OCI-LY1 (cell line): ENCODE measurements around the gene GALNT16.

Experiments used
- H2AFZ ChIP-seq: fragments of 200-600 bp; sonication (generic), shearing (Covaris generic); 2 replicates; pipeline ENCODE4 v1.6.0; 2014; ENCODE audit warnings: antibody characterized with exemption, mild to moderate bottlenecking, low read length
- H3F3A ChIP-seq: fragments of 200-600 bp; sonication (generic), shearing (Covaris generic); 2 replicates; pipeline ENCODE4 v1.6.0; 2014; ENCODE audit warnings: mild to moderate bottlenecking, antibody characterized with exemption, low read length, moderate library complexity; ENCODE audit not compliant: insufficient read depth
- H3K27ac ChIP-seq: fragments of 200-600 bp; sonication (generic); 2 replicates; pipeline ENCODE4 v1.5.1; 2014; ENCODE audit warnings: low read length, mixed run types, mild to moderate bottlenecking, low read depth; ENCODE audit not compliant: poor library complexity, severe bottlenecking
- H3K27me3 ChIP-seq: fragments of 200-600 bp; sonication (generic); 2 replicates; pipeline ENCODE4 v1.6.0; 2014; ENCODE audit warnings: antibody characterized with exemption, mild to moderate bottlenecking, low read length, moderate library complexity; ENCODE audit not compliant: insufficient read depth
- H3K36me3 ChIP-seq: fragments of 200-600 bp; sonication (generic); 2 replicates; pipeline ENCODE4 v1.6.1; 2014; ENCODE audit warnings: mild to moderate bottlenecking, antibody characterized with exemption, low read length, moderate library complexity, mixed read lengths; ENCODE audit not compliant: insufficient read depth
- H3K4me1 ChIP-seq: fragments of 200-600 bp; sonication (generic); 2 replicates; pipeline ENCODE4 v1.5.1; 2014; ENCODE audit warnings: mild to moderate bottlenecking, low read length, moderate library complexity; ENCODE audit not compliant: insufficient read depth, severe bottlenecking
- H3K4me2 ChIP-seq: fragments of 200-600 bp; sonication (generic), shearing (Covaris generic); 2 replicates; pipeline ENCODE4 v1.6.1; 2014; ENCODE audit warnings: low read length
- H3K4me3 ChIP-seq: fragments of 200-600 bp; sonication (generic); 2 replicates; pipeline ENCODE4 v1.5.1; 2014; ENCODE audit warnings: low read length, low read depth, mild to moderate bottlenecking, mixed read lengths; ENCODE audit not compliant: poor library complexity, severe bottlenecking
- H3K79me2 ChIP-seq: fragments of 200-600 bp; shearing (Covaris generic); 2 replicates; pipeline ENCODE4 v1.6.1; 2016; ENCODE audit warnings: mixed run types, low read length, mixed read lengths; ENCODE audit not compliant: insufficient read depth
- H3K9ac ChIP-seq: fragments of 200-600 bp; sonication (generic), shearing (Covaris generic); 2 replicates; pipeline ENCODE4 v1.6.1; 2014; ENCODE audit warnings: mild to moderate bottlenecking, low read length, mixed read lengths
- H3K9me2 ChIP-seq: fragments of 200-600 bp; sonication (generic), shearing (Covaris generic); 2 replicates; pipeline ENCODE4 v1.6.1; 2014; ENCODE audit warnings: low read depth, mild to moderate bottlenecking, low read length, mixed read lengths
- H3K9me3 ChIP-seq: fragments of 200-600 bp; shearing (Covaris generic); 2 replicates; pipeline ENCODE4 v1.6.1; 2014; ENCODE audit warnings: low read length, mixed read lengths
- H4K20me1 ChIP-seq: fragments of 200-600 bp; sonication (generic), shearing (Covaris generic); 2 replicates; pipeline ENCODE4 v1.6.0; 2016; ENCODE audit warnings: mild to moderate bottlenecking, low read length; ENCODE audit not compliant: insufficient read depth
- EZH2 ChIP-seq: fragments of 200-600 bp; sonication (generic), shearing (Covaris generic); IDR thresholded peaks from 2 replicates; pipeline ENCODE4 v1.8.0; 2017; ENCODE audit warnings: borderline replicate concordance, mixed run types, mild to moderate bottlenecking, antibody characterized with exemption, low read length, moderate library complexity, mixed read lengths
- TF ChIP-seq, protein P1 (sequence below): fragments of 200-600 bp; sonication (generic), shearing (Covaris generic); IDR thresholded peaks from 2 replicates; pipeline ENCODE4 v1.5.1; 2017; ENCODE audit warnings: mild to moderate bottlenecking, antibody characterized with exemption, low read length, moderate library complexity, mixed read lengths

The GALNT16 gene

GRCh38 chr14:69325646-69326265 is 65.8 kb downstream of the GALNT16 start:
- Histone ChIP-seq H3K4me1 (no peaks in the 10 kb centered on the region), H3K9me3 (no peaks in the 10 kb centered on the region), H2AFZ (no peak overlapping the region), H3K27me3 (peaks cover 5% of the 10 kb centered on the region; the same call in 1 of the 2 replicates), H3K27ac (no peak overlapping the region), H3K9ac (no peak overlapping the region), H3K4me3 (no peak overlapping the region), H3K36me3 (no peaks in the 10 kb centered on the region), H3K79me2 (no peaks in the 10 kb centered on the region), H4K20me1 (no peaks in the 10 kb centered on the region), H3F3A (no peaks in the 10 kb centered on the region), H3K9me2 (no peaks in the 10 kb centered on the region), H3K4me2 (no peak overlapping the region)
- TF ChIP-seq, protein P1, sequence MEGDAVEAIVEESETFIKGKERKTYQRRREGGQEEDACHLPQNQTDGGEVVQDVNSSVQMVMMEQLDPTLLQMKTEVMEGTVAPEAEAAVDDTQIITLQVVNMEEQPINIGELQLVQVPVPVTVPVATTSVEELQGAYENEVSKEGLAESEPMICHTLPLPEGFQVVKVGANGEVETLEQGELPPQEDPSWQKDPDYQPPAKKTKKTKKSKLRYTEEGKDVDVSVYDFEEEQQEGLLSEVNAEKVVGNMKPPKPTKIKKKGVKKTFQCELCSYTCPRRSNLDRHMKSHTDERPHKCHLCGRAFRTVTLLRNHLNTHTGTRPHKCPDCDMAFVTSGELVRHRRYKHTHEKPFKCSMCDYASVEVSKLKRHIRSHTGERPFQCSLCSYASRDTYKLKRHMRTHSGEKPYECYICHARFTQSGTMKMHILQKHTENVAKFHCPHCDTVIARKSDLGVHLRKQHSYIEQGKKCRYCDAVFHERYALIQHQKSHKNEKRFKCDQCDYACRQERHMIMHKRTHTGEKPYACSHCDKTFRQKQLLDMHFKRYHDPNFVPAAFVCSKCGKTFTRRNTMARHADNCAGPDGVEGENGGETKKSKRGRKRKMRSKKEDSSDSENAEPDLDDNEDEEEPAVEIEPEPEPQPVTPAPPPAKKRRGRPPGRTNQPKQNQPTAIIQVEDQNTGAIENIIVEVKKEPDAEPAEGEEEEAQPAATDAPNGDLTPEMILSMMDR = no peak
- TF ChIP-seq EZH2 = no peak

DNA sequence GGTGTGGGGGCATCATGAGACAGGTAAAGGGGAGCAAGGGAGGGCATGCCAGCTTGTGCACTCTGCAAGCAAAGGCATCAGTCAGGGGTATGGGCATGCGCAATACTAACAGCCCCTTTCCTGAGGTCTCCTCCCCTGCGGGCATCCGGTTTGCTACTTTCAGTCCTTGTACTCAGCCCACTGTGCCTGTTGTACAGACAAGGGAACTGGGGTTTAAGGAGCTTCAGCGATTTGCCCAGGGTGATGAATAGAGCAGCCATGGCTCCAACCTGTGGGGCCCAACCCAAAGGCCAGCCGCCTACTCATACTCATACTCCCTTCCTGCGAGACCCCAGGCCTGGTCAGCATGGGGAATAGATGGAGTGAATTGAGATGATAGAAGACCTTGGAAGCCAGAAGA is 66.7 kb downstream of the GALNT16 start:
- Histone ChIP-seq H3F3A (no peaks in the 10 kb centered on the region), H3K9me3 (no peaks in the 10 kb centered on the region), H3K4me3 (no peak overlapping the region), H3K79me2 (no peaks in the 10 kb centered on the region), H3K9ac (no peak overlapping the region), H3K36me3 (no peaks in the 10 kb centered on the region), H3K4me2 (no peak overlapping the region), H3K27ac (no peak overlapping the region), H3K9me2 (no peaks in the 10 kb centered on the region), H4K20me1 (no peaks in the 10 kb centered on the region), H3K4me1 (no peaks in the 10 kb centered on the region), H2AFZ (no peak overlapping the region), H3K27me3 (peaks cover 5% of the 10 kb centered on the region; the same call in 1 of the 2 replicates)
- TF ChIP-seq, protein P1 = no peak
- no peak for TF ChIP-seq EZH2

- H3K9me3 ChIP-seq = no peaks in the 10 kb centered on the region
- no peaks in the 10 kb centered on the region for H3K36me3 ChIP-seq
- H2AFZ ChIP-seq = no peak overlapping the region
- no peaks in the 10 kb centered on the region for H3F3A ChIP-seq
- no peak overlapping the region for H3K4me3 ChIP-seq
- H3K27me3 ChIP-seq = peaks cover 5% of the 10 kb centered on the region; the same call in 1 of the 2 replicates
- no peaks in the 10 kb centered on the region for H3K9me2 ChIP-seq
- H3K27ac ChIP-seq = no peak overlapping the region
- H3K4me1 ChIP-seq = no peaks in the 10 kb centered on the region
- no peaks in the 10 kb centered on the region for H3K79me2 ChIP-seq
- no peak overlapping the region for H3K4me2 ChIP-seq
- no peaks in the 10 kb centered on the region for H4K20me1 ChIP-seq
- TF ChIP-seq, protein P1 = no peak
- no peak for TF ChIP-seq EZH2
- no peak overlapping the region for H3K9ac ChIP-seq
Measured at GRCh38 chr14:69327507-69327906, 67.5 kb downstream of the GALNT16 start.
